HK-2 (cell line): ENCODE measurements around the gene MCRIP1.
"Not testable (repeated sequence)": the region's sequence is repeated elsewhere in the genome, so short reads cannot be mapped to it uniquely, and the experiment has no call there.

Source experiments
- DNase-seq: peaks from one replicate; pipeline ENCODE4 v3.0.0-alpha.2; 2018; ENCODE audit not compliant: unreplicated experiment

The MCRIP1 gene

DNA sequence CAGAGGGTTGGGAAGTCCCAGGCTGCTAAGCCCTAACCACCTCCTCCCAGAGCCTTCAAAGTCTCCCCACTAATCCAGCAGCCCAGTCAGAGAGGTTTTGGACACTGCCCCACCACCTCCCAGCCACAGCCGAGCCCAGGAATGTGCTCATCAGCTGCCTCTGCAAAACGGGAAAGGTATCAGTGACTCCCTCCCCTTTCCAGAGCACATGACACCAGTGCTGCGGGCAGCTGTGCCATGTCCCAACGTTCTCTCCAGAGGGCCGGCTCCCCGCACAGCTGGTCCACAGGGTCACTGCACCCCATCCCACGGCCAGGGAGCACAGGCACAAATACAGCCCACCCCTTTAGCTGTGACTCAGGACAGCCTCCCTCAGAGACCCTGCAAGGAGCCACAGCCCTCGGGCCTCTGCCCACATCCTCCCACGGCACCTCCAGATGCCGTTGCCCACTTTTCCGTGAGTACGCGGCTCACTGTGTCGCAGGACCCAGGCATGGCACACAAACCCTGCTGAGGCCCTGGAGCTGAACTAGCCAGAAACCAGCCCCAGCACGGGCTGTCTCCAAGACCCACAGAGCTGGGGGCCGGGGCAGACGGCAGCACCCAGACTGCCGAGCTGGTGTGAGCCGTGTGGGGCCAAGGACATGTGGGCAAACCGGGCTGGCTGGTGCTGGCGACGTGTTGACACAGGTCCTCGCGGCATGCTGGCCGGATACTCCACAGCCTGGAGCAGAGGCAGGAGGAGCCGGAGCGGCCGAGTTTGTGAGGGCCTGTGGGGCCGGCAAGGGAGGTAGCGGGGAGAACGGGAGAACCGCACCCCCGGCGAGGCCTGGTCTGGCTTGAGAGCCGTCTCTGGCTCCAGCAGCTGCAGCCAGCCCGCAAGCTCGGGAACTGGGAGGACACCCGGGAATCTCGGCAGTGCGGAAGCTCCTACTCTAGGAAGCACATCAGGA, 8.0 kb upstream of the MCRIP1 start:
- no peak for DNase-seq

DNA sequence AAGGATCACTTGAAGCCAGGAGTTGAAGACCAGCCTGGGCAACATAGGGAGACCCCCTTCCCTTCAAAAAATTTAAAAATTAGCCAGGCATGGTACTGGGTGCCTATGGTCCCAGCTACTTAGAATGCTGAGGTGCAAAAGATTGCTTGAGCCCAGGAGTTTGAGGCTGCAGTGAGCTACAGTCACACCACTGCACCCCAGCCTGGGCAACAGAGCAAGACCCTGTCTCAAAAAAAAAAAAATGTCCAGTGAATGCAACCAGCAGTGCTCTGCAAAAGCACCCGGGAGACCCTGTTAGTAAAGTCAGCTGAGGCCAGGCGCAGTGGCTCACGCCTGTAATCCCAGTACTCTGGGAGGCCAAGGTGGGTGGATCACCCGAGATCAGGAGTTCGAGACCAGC, 7.0 kb upstream of the MCRIP1 start:
- not testable (repeated sequence) for DNase-seq

DNA sequence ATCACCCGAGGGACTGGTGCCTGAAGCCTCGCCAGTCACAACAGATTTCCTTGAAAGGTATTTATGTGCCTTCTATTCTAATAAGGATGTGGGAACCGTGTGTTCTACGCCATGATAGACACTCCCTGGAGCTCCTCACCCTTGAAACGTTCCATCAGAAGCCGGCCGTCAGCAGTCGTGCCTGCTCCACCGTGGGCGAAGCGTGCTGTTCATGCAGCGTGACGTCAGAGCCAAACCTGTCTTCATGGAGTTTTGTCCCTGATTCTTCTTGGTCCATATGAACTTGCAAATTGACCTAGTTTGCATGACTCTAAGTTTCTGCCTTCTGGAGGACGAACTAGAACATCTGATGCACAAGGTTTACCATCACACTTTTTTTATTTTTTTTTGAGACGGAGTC, 6.2 kb upstream of the MCRIP1 start:
- DNase-seq, result no peak

DNA sequence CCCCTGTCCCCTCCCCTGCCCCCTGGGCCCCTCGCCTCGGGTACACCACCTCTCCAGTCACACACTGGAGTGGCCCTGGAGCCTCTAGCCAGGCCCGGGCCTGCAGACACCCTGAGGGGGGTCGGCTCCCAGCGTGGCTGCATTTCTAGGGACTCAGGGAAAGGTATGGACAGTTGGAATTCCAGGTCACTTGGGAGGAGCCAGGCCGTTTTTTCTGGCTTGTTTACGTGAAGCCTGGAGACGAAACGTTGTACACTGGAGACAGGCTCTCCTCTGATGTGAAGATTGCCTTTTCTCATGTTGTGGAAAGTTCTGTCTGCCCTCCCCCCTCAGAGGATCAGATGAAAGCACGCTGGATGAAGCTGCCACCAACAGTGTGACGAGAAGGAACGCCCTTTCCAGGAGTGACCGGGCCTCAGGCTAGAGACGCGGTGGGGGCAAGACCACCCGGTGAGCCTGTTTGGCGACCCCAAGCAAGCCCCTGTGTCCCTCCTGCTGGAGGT, 5.7 kb upstream of the MCRIP1 start:
- no peak for DNase-seq

DNA sequence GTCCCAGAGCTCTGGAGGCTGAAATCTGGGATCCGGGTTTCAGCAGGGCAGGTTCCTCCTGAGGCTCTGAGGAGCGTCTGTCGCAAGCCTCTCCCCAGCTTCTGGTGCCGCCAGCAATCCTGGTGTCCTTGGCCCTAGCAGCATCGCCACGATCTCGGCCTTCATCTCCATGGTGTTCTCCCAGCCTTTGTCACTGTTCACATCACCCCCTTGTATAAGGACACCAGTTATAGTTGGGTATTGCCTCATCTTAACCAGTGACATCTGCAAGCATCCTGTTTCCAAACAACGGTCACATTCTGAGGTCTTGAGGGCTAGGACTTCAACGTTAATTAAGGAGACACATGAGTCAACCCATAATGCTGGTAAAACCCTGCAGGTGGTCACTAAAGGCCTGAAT, 4.5 kb upstream of the MCRIP1 start:
- no peak for DNase-seq

DNA sequence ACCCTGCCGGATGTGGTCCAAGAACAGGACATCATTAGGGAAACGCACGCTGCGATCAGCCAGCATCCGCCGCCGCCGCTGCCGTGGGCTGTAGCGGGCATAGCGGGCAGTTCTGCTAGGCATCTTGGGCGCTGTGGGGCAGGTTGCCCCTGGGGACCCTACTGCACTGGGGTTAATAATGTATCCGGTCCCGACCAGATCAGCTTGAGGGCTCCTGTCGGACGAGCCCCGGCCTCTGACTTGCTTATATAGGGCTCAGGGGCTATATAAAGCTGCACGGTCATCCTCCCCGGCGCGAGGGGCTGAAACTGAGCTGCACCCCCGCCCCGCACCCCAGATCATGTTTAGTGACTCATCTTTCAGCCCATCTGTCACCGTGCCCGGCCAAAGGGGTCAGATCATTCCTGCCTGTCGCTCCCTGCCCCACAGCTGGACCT, 1.8 kb upstream of the MCRIP1 start, which contains the start of gene PPP1R27:
PPP1R27 (minus strand) TSS at position 220 of the 437 bp plus-strand sequence; CDS start at position 123, 97 bp downstream.
- no peak for DNase-seq

DNA sequence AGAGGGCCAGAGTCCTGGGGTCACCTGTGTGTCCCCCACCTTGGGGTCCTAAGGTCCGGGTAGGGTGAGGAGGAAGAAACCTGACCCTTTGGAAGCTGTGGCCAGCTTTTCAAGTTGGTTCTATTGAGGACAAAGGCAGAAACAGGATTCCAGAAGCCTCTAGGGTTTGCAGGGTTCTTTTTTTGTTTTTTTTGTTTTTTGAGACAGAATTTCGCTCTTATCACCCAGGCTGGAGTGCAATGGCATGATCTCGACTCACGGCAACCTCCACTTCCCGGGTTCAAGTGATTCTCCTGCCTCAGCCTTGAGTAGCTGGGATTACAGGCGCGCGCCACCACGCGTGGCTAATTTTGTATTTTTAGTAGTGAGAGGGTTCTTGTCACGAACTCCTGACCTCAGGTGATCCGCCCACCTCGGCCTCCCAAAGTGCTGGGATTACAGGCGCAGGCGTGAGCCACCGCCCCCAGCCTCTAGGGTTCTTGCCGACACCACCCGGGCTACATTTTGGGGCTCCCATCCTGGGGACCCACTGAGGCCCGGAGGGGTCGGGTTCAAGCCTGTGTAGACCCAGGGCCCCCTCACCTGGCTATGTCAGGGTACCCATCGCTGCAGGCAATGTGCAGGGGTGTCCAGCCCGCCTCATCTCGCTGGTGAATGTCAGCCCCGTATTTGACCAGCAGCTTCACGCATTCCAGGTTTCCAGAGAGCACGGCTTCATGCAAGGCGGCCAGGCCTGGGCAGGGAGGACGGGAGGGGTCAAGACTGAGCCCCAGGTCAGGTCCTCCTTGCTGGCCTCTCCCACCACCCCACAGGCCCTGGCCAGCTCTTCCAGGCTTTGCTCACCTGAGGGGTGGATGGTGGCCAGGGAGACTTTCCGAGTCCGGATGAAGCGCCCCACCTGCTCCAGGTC, 1.1 kb upstream of the MCRIP1 start:
- no peak for DNase-seq

DNA sequence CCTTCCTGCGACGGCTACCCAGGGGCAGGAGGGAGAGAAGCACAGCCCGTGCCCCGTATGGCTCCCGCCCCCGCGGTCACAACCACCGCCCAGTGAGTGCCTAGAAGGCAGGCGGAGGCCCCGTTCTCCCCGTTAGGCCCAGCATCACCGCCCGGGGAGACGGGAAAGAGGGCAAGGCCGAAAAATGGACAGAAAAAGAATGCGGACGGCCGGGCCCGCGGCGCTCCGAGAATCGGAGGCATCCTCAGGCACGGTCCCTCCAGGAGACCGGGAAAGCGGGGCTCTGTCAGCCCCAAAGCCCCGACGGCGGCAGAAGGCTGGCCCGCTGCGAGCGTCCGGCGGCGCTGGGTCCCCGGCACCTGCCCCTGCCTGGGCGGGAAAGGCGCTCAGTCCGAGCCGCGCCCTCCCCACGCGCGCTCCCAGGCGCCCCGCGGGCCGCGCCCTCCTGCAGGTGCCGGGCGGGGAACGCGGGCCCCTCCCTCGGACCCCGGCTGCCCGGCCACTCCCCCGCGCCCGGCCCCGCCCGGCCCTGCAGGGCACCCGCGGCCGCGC, 407 bp downstream of the MCRIP1 start:
- DNase-seq, result no peak

DNA sequence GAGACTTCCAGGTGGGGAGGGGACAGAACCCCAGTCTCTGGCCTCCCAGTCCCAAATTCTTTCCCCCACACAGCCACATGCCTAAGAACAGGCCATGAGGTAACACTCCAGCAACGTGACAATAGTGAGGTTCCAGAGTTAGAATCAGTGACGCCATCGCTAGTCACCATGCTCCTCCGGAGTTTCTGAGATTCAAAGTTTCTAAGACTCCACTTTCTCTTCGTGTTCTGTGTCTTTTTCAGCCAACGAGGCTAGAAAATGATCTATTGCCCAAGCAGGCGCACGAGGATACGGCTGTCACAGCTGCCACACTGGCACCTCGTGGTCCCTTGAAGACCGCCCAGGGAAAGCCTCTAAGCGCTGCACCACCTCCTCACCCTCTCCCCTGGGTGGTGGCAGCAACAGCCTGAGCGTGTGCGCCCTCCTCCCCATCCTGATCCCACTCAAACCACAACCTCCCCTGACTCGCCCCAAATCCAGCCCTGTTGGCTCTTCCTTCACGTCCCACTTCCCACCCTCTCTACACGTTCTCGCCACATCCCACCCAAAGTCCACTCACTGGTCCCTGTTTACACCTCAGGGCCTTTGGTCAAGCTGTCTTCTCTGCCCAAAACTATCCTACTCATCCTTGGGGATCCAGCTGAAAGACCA, 1.0 kb downstream of the MCRIP1 start:
- DNase-seq, result no peak

DNA sequence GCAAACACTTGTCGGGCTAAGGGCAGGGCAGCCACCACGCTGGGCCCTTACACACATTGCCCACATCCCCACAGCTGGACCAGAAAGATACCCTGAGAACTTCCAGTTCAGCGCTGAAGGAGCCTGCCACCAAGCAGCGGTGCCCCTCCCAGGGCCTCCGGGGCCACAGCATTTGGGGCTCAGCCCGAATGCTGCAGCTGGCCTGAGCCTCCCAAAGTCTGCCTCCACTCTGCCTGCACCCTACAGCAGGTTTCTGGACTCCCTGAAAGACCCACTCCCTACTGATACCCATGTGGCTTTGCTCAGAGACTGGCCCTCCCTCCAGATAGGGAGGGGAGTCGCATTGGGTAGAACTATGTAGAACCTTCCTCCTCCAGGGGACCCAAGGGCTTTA, 1.5 kb downstream of the MCRIP1 start:
- no peak for DNase-seq

DNA sequence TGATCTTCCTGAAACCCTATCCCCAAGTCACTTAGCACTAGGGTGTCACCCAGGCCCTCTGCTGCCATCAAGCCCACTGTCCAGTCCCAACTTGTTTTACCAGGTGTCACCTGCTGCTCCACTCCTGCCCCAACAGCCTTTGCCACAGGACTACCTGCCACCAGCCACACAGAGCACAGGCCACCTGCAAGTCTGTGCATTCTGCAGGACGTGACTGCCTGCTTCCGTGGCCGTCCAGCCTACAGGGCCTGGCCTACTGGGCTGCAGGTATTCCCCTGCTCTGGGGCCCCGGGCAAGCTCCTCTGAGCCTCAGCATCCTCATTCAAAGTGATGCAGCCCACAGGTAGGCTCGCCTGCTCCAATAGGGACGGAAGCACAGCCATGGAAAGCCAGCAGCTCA, 3.2 kb downstream of the MCRIP1 start:
- DNase-seq, result no peak

DNA sequence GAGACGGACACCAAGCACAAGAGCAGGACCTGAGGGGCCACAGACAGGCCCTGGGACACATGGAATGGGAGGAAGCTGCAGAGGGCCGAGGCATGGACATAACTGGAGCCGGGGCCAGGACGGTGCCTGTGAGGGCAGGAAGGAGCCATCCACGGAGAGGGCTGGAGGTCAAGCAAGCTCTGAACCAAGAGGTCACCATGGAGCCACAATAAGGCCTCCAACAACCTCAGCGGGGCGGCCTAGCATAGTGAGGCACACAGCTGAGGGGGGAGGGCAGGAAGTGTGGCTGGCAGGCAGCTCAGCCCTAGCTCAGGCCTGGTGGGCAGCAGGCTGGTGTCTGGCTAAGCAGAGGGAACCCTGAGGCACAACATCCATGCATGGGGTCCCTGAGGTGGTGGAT, 4.4 kb downstream of the MCRIP1 start:
- DNase-seq, result no peak

DNA sequence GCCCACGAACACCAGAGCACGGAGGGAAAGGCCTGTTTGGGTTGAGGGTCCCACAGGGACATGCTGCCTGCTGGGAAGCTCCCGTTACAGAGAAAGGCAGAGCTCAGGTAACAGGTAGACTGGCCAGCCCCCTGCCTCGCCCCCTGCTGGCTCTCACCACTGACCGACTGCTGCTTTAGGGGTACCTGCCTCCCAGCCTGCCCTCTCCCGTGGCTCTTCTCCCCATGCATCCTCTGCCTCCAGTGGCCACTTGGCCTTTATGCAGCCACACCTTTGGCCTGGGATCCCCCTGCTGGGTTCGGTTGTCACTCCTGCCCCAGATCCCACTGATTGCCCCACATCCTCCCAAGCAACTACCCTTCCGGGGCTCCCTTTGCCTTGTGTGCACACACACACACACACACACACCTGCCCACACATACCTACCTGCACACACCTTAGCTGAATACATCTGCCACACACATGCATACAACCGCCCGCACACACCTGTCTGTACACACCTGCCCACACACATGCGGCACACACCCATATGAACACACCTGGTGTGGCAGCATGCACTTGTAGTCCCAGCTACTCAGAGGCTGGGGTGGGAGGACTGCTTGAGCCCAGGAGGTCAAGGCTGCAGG, 7.1 kb downstream of the MCRIP1 start:
- no peak for DNase-seq

DNA sequence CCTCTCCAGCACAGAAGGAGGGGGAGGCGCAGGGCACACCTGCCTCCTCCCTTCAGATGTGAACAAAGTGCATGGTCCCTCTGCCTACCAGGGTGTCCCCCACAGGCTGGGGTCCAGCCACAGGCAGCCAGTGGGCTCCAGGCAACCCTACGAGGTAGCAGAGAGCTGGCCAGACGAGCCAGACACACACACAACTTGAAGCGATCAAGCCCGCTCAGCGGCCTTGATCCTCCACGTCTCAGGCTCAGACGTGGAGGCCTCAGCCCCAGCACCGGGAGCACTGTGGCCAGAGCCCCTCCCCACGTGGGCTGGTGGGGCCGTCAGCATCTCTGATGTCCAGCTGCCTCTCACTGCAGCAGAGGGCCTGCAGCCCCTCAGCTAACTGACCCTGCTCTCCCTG, 8.5 kb downstream of the MCRIP1 start:
- DNase-seq, result no peak

DNA sequence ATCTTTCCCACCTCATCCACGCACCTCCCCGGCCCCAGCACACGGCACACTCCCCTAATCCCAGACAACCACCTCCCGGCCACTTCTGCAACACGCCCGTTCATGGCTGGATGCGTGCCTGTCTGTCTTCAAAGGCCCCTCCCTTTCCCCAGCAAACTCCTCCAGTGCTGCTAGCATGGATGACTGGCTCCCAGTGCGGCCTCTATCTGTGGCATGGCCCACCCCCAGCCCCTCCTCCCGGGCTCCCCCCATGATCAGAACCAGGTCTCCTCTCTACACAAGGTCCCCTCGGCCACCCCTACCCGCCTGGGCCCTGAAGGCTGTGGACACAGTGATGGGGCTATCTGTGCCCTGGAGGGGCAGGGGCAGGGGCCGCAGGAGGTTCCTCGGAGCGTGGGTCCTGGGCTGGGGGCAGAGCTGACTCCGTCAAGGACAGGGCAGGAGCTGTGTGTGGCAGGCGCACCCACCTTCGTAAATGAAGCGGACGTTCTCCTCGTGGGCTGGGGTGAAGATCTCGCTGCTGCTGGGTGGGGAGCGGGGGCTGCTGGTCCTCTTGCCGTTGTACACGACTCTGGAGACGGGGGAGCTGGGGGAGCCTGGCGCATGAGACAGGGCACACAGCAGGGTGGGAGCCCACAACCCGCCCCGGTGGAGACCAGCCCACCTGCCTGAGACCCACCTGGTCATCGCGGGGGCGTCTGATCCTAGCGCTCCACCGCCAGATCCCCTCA, 9.1 kb downstream of the MCRIP1 start:
- no peak for DNase-seq

DNA sequence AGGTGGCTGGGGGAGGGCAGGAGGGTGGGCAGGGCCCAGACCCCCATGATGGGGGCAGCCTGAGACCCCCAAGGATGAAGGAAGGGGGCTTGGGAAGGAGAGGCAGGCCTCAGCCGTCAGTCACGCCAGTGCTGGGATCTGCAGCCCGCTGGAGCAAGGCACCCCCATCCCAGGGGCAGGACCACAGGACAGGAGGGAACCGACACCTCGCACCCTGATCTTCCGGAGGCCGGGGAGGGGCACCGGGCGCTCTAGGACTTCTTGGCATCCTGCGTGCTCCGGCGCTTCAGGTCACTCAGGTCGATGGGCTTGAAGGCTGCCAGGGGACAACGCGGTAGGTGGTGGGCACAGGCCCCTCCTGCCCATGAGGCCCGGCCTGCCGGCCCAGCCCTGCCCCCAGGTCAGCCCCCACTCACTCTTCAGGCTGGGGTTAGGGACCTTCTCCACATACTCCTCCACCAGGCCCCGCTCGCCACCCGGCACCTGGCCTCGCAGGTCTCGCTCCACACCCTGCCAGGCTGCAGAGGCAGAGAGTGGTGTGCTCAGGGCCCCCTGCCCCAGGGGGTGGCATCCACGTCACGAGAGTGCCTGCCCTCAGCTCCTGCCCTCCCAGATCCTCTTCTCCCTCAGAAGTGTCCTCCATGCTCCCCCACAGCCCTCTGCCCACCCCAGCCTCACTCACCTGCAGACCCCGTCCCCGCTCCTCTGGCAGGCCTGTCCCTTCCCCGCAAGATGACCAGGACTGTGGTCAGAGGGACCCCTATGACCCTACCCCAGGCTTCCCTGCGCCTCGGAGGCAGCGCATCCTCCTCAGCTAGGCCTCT, 9.9 kb downstream of the MCRIP1 start:
- no peak for DNase-seq

DNA sequence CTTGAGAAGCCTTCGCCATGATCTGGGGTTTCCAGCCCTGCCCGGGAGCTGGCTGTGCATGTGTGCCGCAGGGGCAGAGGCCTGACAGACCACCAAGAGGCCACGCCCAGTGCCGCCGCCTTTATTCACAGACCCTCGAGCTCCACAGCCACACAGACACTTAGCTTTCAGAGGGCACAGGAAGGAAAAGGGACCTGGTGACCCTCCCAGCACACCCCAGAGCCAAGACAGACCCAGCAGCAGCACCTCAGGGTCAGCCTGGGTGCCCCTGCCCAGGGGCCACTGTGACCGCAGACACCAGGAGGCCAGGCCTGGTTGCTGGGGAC, 10.8 kb downstream of the MCRIP1 start:
- no peak for DNase-seq

DNA sequence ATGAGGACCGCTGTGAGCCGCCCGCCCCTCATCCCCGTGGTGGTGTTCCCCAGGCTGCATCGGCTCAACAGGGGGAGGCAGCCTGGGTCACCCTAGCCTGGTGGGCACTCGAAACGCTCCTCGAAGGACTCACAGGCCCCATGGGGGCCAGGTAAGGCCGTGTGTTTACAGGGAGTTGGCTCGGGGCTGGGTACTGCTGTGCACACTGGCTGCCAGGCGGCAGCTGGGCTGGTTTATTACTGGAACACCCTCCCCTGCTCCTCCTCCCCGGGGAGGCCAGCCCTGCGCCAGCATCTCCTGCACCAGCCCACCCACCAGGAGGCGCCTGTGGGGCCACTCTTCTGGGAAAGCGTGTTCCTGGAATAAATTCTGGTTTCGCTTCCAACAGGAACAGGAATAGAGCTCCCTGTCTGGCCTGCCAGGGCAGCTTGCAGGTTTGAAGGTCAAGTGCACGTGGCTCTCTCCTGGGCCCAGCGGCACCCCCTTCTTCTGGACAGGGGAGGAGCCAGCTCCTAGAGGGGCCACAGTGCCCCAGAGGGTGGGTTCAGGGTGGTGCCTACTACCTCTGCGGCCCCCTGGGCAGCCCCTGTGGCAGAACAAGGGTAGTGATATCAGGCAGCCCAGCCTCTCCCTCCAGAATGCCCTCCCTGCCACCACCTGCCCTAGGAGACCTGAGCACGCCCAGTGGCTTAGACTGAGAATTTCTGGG, 11.3 kb downstream of the MCRIP1 start:
- peak; percentile 46 for DNase-seq

DNA sequence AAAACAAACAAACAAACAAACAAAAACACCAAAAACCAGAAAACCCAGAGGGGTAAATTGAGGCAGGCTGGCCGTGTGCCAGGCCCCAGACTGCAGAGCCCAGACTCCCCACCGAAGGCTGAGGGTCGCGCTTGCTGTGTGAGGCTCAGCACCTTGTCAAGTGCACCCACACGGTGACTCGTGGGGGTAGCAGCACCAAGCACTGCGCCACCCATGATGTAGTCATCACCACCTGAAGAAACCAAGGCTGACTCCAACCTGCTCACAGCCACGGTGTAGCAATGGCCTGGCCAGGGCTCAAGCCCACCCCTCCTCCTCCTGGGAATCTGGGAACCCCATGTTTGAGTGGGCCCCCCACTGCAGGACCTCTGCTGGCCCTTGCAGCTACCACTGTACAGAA, 11.9 kb downstream of the MCRIP1 start:
- DNase-seq, result no peak
